Activated CD4-positive, alpha-beta T cell treated with anti-CD3 and anti-CD28 coated beads for 36 hours (primary cell): ENCODE measurements around the gene WNT3A. TPM values are rescaled to one million over a fixed set of nuclear protein-coding genes. Genes with fewer than 3 reads are reported as not detected.
"Not testable (repeated sequence)": the region's sequence is repeated elsewhere in the genome, so short reads cannot be mapped to it uniquely, and the experiment has no call there.

ENCODE experiments used
- ATAC-seq: fragments of 200-7000 bp; cut with Tn5 transposase; one replicate; pipeline ENCODE4 v1.10.0; 2021; ENCODE audit warnings: mild to moderate bottlenecking, moderate library complexity
- CTCF ChIA-PET: fragments of 350-600 bp; sonication (Branson Sonifier 250); formaldehyde crosslinking; loops from one replicate; lab custom pipeline; 2021; ENCODE audit warnings: antibody characterized with exemption; lab: Charles Lee
- POLR2A ChIA-PET: fragments of 350-600 bp; sonication (Branson Sonifier 250); formaldehyde crosslinking; loops from one replicate; lab custom pipeline; 2021; ENCODE audit warnings: antibody characterized with exemption, inconsistent platforms; lab: Charles Lee
- DNase-seq: peaks from one replicate; pipeline ENCODE4 v3.0.0-alpha.2; 2020
- H3K27ac Mint-ChIP-seq: one replicate; pipeline ENCODE4 v1.8.0; 2021; ENCODE audit warnings: mixed read lengths
- H3K27me3 Mint-ChIP-seq: one replicate; pipeline ENCODE4 v1.8.0; 2021; ENCODE audit warnings: mixed read lengths
- H3K36me3 Mint-ChIP-seq: one replicate; pipeline ENCODE4 v1.8.0; 2021; ENCODE audit warnings: low read depth, mixed read lengths
- H3K4me1 Mint-ChIP-seq: one replicate; pipeline ENCODE4 v1.8.0; 2021; ENCODE audit warnings: mixed read lengths
- H3K4me3 Mint-ChIP-seq: one replicate; pipeline ENCODE4 v1.8.0; 2021; ENCODE audit warnings: mild to moderate bottlenecking, moderate library complexity, mixed read lengths
- H3K9me3 Mint-ChIP-seq: one replicate; pipeline ENCODE4 v1.8.0; 2021; ENCODE audit warnings: low read depth, mixed read lengths
- intact Hi-C, 2 experiments: fragments of 100-400 bp; cut with DNase I in 1 of 2; cut with micrococcal nuclease in 1 of 2; formaldehyde crosslinking; loops; one replicate each; pipeline versions ENCODE4 v1.14.2 to v1.15.1; 2022 to 2024; cut with DNase I, micrococcal nuclease
- total RNA-seq, 2 experiments: library from RNA; stranded (reverse); gene quantifications; one replicate each; pipeline ENCODE4 v1.2.3, GENCODE V29; 2021

The WNT3A gene
- total RNA-seq, 2 experiments from 2014 or later, result not detected

DNA sequence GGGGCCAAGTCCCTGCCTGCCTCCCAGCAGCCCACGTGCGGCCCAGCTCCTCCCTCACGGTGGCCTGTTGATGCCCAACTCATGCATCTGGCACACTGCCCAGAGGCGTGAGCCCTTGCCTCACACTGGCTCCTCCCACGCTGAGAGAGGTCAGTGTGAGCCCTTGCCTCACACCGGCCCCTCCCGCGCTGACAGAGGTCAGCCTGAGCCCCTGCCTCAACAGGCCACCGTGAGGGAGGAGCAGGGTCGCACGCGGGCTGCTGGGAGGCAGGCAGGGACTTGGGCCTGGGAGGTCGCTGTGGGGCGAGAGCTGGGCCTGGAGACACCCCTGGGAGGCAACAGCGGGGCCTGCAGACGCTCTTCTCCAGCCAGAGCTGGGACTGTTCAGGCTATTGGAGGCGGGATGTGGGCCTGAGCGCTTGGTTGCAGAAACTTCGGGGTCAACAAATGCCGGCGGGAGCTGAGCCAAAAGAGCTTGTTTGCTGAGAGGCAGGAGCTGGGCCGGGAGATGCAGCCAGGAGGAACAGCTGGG lies 33.9 kb upstream of the WNT3A start:
- H3K9me3 Mint-ChIP-seq, H3K36me3 Mint-ChIP-seq, H3K4me1 Mint-ChIP-seq, intact Hi-C loops, CTCF ChIA-PET, H3K27ac Mint-ChIP-seq, H3K4me3 Mint-ChIP-seq, POLR2A ChIA-PET, H3K27me3 Mint-ChIP-seq, ATAC-seq, DNase-seq: not testable (repeated sequence)

- DNase-seq, H3K9me3 Mint-ChIP-seq, H3K27ac Mint-ChIP-seq, H3K4me1 Mint-ChIP-seq, ATAC-seq, CTCF ChIA-PET, H3K4me3 Mint-ChIP-seq, H3K36me3 Mint-ChIP-seq, intact Hi-C loops, H3K27me3 Mint-ChIP-seq, POLR2A ChIA-PET: not testable (repeated sequence)
These were observed 33.0 kb upstream of the WNT3A start for GRCh38 chr1:227973724-227974288.

DNA sequence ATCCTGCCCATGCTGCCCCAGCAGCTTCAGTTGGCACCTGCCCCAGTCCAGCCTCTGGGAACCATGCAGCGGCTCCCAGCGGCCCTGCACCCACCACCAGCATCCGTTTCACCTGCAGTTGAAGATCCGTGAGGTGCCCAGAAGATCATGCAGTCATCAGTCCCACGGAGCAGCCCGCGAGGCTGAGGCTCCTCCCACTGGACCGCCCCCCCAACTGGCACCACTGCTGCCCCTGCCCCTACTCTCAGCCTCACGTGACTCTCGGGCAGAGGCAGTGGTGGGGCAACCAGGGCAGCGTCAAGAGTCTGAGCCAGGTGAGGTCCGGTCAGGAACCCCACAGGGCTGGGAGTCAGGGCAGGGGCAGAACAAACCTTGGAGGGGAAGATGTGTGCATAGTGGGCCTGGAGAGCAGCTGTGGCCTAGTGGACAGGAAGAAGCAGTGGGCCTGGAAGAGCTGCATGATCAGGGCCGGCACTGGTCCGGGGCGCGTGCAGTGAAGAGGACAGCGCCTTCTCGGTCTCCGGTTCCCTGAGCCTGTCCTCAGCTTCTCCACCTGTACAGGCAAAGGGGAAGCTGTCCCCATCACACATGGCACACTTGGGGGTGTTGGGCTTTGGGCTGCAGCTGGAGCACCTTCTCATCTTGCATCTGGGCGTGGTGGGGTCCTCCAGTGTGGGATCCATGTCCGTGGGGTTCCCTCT lies 31.1 kb upstream of the WNT3A start:
- CTCF ChIA-PET, H3K9me3 Mint-ChIP-seq, intact Hi-C loops, H3K4me1 Mint-ChIP-seq, H3K36me3 Mint-ChIP-seq, H3K27me3 Mint-ChIP-seq, POLR2A ChIA-PET, H3K4me3 Mint-ChIP-seq, ATAC-seq, H3K27ac Mint-ChIP-seq, DNase-seq: not testable (repeated sequence)

DNA sequence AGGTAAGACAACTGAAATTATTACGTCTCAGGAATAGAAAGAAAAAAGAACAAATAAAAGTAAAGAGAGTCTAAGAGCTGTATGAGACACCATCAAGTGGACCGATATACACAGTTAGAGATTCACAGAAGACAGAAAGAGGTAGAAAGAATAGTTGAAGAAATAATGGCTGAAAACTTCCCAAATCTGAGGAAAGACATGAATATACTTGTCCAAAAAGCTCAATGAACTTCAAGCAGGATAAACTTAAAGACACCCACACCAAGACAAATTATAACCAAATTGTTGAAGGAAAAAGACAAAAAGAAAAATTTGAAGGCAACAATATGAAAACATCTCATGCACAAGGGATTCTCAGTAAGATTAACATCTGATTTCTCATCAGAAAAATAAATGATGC lies 19.6 kb upstream of the WNT3A start:
- POLR2A ChIA-PET, result no interaction called here
- intact Hi-C loops, result no loop called here
- Mint-ChIP-seq H3K9me3 (peaks cover 4% of the 10 kb centered on the region), H3K36me3 (no peaks in the 10 kb centered on the region), H3K4me3 (no peak overlapping the region), H3K27me3 (peaks cover 20% of the 10 kb centered on the region), H3K4me1 (no peaks in the 10 kb centered on the region), H3K27ac (no peak overlapping the region)
- DNase-seq, result no peak
- no peak for ATAC-seq
- CTCF ChIA-PET, result interaction anchor here (0.6 to 0.8 kb wide), 2 partner anchors 17 to 35 kb away, joined by 4 read pairs; no protein-coding TSS in a partner anchor

- Mint-ChIP-seq H3K27me3 (peaks cover 14% of the 10 kb centered on the region), H3K4me3 (no peak overlapping the region), H3K4me1 (no peaks in the 10 kb centered on the region), H3K27ac (no peak overlapping the region), H3K36me3 (no peaks in the 10 kb centered on the region), H3K9me3 (peaks cover 23% of the 10 kb centered on the region)
- ChIA-PET POLR2A (no interaction called here), CTCF (interaction anchor here (0.6 kb wide), 1 partner anchor 643 kb away, joined by 3 read pairs; no protein-coding TSS in a partner anchor)
- ATAC-seq (no peak), DNase-seq (no peak)
- intact Hi-C loops, result loop anchor here in 1 of 2 experiments (5.0 kb wide), 3 partner anchors 88 to 188 kb away; partner anchors contain the start of genes ARF1 and IBA57
These were observed 12.0 kb upstream of the WNT3A start for GRCh38 chr1:227994632-227995300.

DNA sequence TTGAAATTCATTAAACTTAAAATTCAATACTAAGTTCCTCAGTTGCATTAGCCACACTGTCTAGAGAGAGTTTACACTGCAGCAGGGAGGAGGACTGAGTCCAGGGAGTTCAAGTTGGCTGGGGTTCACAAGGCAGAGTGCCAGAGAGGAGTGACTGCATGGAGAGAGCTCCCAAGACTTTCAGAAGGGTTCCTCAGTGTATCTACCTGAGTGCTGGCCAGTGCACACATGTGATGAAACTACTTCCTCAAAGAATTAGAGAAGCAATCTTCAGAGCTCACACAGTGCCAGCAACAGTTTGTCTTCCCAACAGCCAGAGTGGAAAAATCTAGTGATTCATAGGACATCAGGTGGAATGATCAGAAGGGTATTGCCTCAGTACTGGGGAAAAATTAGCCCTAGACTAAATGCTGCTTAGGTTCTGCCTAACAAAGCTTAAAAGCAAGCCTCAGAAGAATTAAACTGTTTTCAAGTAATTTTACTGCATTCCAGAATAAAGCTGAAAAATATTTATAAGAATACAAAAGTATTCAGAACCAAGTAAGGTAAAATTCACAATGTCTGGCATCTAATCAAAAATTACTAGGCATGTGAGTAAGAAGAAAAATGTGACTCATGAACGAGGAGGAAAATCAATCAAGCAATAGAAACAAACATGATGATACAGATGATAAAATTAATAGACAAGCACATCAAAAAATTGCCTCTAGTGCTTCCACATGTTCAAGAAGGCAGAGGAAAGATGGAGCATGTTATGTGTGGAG lies 10.4 kb upstream of the WNT3A start:
- DNase-seq (no peak), ATAC-seq (no peak)
- peaks cover 23% of the 10 kb centered on the region for H3K9me3 Mint-ChIP-seq
- intact Hi-C loops, result loop anchor here in 1 of 2 experiments (5.0 kb wide), 3 partner anchors 86 to 186 kb away; partner anchors contain the start of genes ARF1 and IBA57
- H3K36me3 Mint-ChIP-seq, result no peaks in the 10 kb centered on the region
- peaks cover 11% of the 10 kb centered on the region for H3K27me3 Mint-ChIP-seq
- no peak overlapping the region for H3K27ac Mint-ChIP-seq
- ChIA-PET POLR2A (no interaction called here), CTCF (interaction anchor here (0.5 to 1.2 kb wide), 2 partner anchors 116 to 516 kb away, joined by 3 read pairs; no protein-coding TSS in a partner anchor)
- H3K4me1 Mint-ChIP-seq, result no peaks in the 10 kb centered on the region
- H3K4me3 Mint-ChIP-seq, result no peak overlapping the region

- ATAC-seq, result no peak
These were observed 8.3 kb upstream of the WNT3A start for GRCh38 chr1:227998374-227999055.

GRCh38 chr1:227999056-227999930 lies 7.5 kb upstream of the WNT3A start:
- POLR2A ChIA-PET, result interaction anchor here (0.6 to 0.8 kb wide), 2 partner anchors 175 to 395 kb away, joined by 3 to 4 read pairs; no protein-coding TSS in a partner anchor
- CTCF ChIA-PET, result interaction anchor here (0.6 to 2.1 kb wide), 21 partner anchors 22 to 517 kb away, joined by 3 to 10 read pairs (median 4); partner anchors contain the start of gene IBA57

More at GRCh38 chr1:227998374-227999055, 8.3 kb upstream of the WNT3A start:
- peaks cover 23% of the 10 kb centered on the region for H3K9me3 Mint-ChIP-seq
- intact Hi-C loops, result loop anchor here in 1 of 2 experiments (1.0 to 5.0 kb wide), 5 partner anchors 84 to 517 kb away; partner anchors contain the start of genes ARF1 and IBA57
- H3K4me1 Mint-ChIP-seq, result no peaks in the 10 kb centered on the region
- POLR2A ChIA-PET, result no interaction called here
- H3K36me3 Mint-ChIP-seq, result no peaks in the 10 kb centered on the region
- no peak overlapping the region for H3K27ac Mint-ChIP-seq
- H3K4me3 Mint-ChIP-seq, result no peak overlapping the region
- H3K27me3 Mint-ChIP-seq, result peaks cover 13% of the 10 kb centered on the region
- CTCF ChIA-PET, result interaction anchor here (0.6 to 1.9 kb wide), 9 partner anchors 12 to 516 kb away, joined by 3 to 6 read pairs (median 3); no protein-coding TSS in a partner anchor
- no peak for DNase-seq

DNA sequence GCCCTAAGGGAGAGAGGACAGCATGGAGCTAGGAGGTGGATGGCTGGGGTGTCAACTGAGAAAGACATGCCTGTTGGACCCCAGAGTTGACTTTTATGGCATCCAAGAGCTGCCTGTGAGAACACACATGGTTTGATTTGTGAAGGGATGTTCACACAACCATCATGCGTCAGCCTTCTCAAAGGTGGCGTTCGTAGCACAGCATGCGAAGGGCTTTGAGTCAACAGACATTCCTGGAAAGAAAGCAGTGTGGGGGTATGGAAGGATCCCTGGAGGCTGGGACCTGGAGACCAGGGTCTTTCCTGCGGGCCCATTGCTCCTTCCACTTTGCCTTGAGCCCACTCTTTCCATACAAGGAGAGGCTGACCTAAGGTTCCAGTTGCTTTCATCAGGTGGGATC lies 6.4 kb upstream of the WNT3A start:
- no peak for ATAC-seq
- H3K36me3 Mint-ChIP-seq, result no peaks in the 10 kb centered on the region
- no peak overlapping the region for H3K27ac Mint-ChIP-seq
- intact Hi-C loops, result no loop called here
- H3K27me3 Mint-ChIP-seq, result peaks cover 23% of the 10 kb centered on the region
- no peak overlapping the region for H3K4me3 Mint-ChIP-seq
- no peak for DNase-seq
- POLR2A ChIA-PET, result no interaction called here
- peaks cover 23% of the 10 kb centered on the region for H3K9me3 Mint-ChIP-seq
- H3K4me1 Mint-ChIP-seq, result no peaks in the 10 kb centered on the region
- CTCF ChIA-PET, result interaction anchor here (1.4 to 2.1 kb wide), 2 partner anchors 166 to 500 kb away, joined by 9 to 10 read pairs; partner anchors contain the start of gene IBA57

More at GRCh38 chr1:227999056-227999930, 7.5 kb upstream of the WNT3A start:
- no peaks in the 10 kb centered on the region for H3K4me1 Mint-ChIP-seq
- peaks cover 18% of the 10 kb centered on the region for H3K27me3 Mint-ChIP-seq
- peaks cover 23% of the 10 kb centered on the region for H3K9me3 Mint-ChIP-seq
- no peak overlapping the region for H3K27ac Mint-ChIP-seq
- no peak overlapping the region for H3K4me3 Mint-ChIP-seq
- ATAC-seq, result peak; percentile 98
- DNase-seq, result peak; percentile 87
- intact Hi-C loops, result loop anchor here in 1 of 2 experiments (1.0 to 5.0 kb wide), 5 partner anchors 83 to 516 kb away; partner anchors contain the start of genes ARF1 and IBA57
- H3K36me3 Mint-ChIP-seq, result no peaks in the 10 kb centered on the region
